Gastrocnemius medialis (tissue), 4 donors: ENCODE results near the gene HOXA3. TPM values are rescaled to one million over a fixed set of nuclear protein-coding genes. Genes with fewer than 3 reads are reported as not detected.

ENCODE experiments used
- ATAC-seq, 2 donors: fragments of 150-250 bp; one replicate each; pipeline ENCODE4 v1.9.1; 2016
- DNase-seq, 2 donors: peaks; one replicate each; pipeline ENCODE4 v3.0.0-alpha.2; 2019
- H3K27ac ChIP-seq, 4 donors: fragments of 200-600 bp; sonication (generic); 1 replicate in 1 of 4; 2 replicates in 3 of 4; pipeline ENCODE4 v1.5.1; 2016 to 2018; ENCODE audit warnings: mild to moderate bottlenecking in 2 of 4, moderate library complexity in 1 of 4
- H3K27me3 ChIP-seq, 3 donors: fragments of 200-600 bp; sonication (generic) in 2 of 3; 1 replicate in 1 of 3; 2 replicates in 2 of 3; pipeline versions ENCODE4 v1.5.1 to v1.6.0; 2016 to 2019; ENCODE audit warnings: mild to moderate bottlenecking in 1 of 3, moderate library complexity in 1 of 3
- H3K36me3 ChIP-seq, 2 donors: fragments of 200-600 bp; sonication (generic) in 1 of 2; one replicate each; pipeline ENCODE4 v1.5.1; 2017 to 2018
- H3K4me1 ChIP-seq, 2 donors: fragments of 200-600 bp; sonication (generic) in 1 of 2; one replicate each; pipeline ENCODE4 v1.5.1; 2016 to 2017; ENCODE audit warnings: mild to moderate bottlenecking in 2 of 2
- H3K4me3 ChIP-seq, 4 donors: fragments of 200-600 bp; sonication (generic) in 3 of 4; 1 replicate in 1 of 4; 2 replicates in 3 of 4; pipeline ENCODE4 v1.5.1; 2016 to 2019; ENCODE audit warnings: mild to moderate bottlenecking in 2 of 4
- H3K9me3 ChIP-seq, 3 donors: fragments of 200-600 bp; sonication (generic) in 2 of 3; 1 replicate in 1 of 3; 2 replicates in 2 of 3; pipeline ENCODE4 v1.5.1; 2016 to 2019
- CTCF ChIP-seq, 5 experiments: fragments of 450-650 bp in 3 of 5; fragments of 200-600 bp in 2 of 5; sonication (generic) in 2 of 5; IDR thresholded peaks in 4 of 5; conservative IDR thresholded peaks in 1 of 5; 1 replicate in 4 of 5; 2 replicates in 1 of 5; pipeline ENCODE4 v1.5.1; 2016 to 2019; ENCODE audit warnings: antibody characterized with exemption in 5 of 5, mild to moderate bottlenecking in 3 of 5, moderate library complexity in 3 of 5
- POLR2A ChIP-seq, 2 donors: fragments of 450-650 bp; IDR thresholded peaks; one replicate each; pipeline ENCODE4 v1.6.1; 2017; ENCODE audit warnings: antibody characterized with exemption in 2 of 2, mild to moderate bottlenecking in 2 of 2, moderate library complexity in 2 of 2
- in situ Hi-C, 4 donors: fragments of 200-750 bp; cut with MboI; loops; one replicate each; pipeline versions ENCODE4 v1.15.0 to v1.8.0; 2017; ENCODE audit warnings: low sequenced_read_pairs in 4 of 4
- intact Hi-C: fragments of 100-400 bp; cut with DNase I; formaldehyde crosslinking; loops from one replicate; pipeline ENCODE4 v1.15.1; 2023; ENCODE audit warnings: low total_unique reads
- total RNA-seq, 4 donors: library from RNA; depleted of rRNA; stranded (reverse); fragments of >200 nt; gene quantifications; one replicate each; pipeline versions ENCODE4 v1.1.0 to v1.2.3, GENCODE V29; 2016

HOXA3 gene
- total RNA-seq, 4 donors from 2014 or later: 0.53 to 6.2 (median 3.0) TPM

DNA sequence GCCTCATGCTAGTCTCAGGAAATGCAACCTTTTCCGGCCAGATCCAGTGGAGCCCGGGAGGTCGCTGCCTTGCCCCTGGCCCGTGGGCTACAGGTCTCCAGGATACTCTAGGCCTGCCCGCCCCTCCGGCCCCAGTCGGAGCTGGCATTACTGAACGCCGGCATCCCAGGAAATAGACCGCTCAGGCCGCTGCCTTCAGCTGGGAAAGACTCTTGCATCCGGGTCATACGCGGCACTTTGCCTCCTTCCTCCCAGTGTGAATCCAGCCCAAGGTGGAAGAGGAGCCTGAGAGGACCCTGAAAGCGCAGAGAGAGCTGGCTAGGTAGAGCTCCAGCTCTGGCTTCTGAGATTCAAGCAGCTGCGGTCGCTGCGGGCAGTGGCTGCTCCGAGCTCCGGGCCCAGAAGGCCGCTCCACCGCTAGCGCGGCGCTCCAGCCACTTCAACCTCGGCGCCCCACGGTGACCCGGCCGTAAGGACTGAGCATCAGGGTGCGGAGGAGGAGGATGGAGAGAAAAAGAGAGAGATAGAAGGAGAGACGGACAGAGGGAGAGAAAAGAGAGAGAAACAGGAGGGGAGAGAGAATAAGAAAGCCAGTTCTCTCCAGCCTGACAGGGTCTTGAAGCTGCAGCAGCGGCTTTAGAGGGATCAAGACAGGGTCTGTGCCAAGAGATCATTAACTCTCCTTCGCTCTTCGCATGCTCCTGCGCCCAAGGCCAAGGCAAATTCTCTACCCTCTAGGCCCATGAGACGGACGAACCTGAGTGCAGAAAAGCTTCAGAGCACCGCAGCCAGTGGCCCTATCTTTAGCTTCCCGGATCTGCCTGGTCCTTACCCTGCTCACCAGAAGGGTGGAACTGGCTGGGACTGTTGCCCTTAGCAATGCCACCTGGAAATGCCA, 23.5 kb upstream of the HOXA3 start:
- peak; percentile 4 to 53 for DNase-seq
- no peak for ATAC-seq
- peak overlapping the region; percentile 39 to 84 (median 63) for H3K4me3 ChIP-seq
- H3K27ac ChIP-seq: peak overlapping the region; percentile 90 to 99 (median 95)
- intact Hi-C loops (loop anchor here (10.0 kb wide), 1 partner anchor 1501 kb away; no protein-coding TSS in a partner anchor), in situ Hi-C loops (loop anchor here in 3 of 4 donors (10.0 to 25.0 kb wide), 5 partner anchors 911 to 1414 kb away; partner anchors contain the start of gene CREB5 (in 1 of the 3))
- peaks cover 33 to 56% of the 10 kb centered on the region in 2 donors for H3K4me1 ChIP-seq
- TF ChIP-seq CTCF (IDR thresholded peaks at IDR 0.05 in 4 of 5, conservative IDR thresholded peaks at IDR 0.05 in 1 of 5) (no peak), POLR2A (IDR thresholded peaks at IDR 0.05) (no peak)
- no peaks in the 10 kb centered on the region for H3K9me3 ChIP-seq
- H3K27me3 ChIP-seq: no peaks in the 10 kb centered on the region
- H3K36me3 ChIP-seq: no peaks in the 10 kb centered on the region

DNA sequence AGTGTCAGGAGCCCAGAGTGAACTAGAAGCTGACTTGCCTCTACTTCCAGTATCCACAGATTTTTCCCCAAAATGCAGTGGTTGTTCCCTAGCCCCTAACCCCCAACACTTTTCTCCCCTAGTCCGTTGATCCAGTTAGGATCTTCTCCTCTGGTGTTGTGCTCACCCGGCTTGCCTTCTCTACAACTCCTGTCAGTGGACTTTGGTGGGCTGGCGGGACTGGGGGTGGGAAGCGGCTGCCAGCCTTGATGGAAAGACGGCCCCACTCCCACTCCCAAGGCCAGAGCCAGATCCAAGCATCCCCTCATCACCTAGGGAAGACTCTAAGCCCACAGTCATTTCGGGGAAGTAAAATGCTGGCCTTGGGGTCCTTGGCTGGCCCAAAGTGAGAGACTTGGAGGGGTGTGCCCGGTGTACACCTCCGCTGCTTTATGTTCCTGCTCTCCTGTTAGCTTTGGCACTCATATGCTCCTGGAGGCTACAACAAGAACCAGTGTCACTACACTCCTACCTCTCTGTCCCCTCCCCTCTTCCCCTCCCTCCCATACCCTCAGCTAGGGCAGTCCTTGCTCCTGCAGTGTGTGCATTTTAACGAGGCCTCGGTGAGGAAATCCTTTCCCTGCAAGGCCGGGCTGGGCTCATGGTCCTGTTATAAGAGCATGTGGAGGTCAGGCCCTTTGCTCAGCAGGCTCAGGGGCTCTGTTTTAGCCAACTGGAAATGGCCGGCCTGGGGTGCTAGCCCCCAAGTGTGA, 22.7 kb upstream of the HOXA3 start:
- intact Hi-C loops (loop anchor here (10.0 kb wide), 1 partner anchor 1500 kb away; no protein-coding TSS in a partner anchor), in situ Hi-C loops (loop anchor here in 3 of 4 donors (10.0 to 25.0 kb wide), 6 partner anchors 912 to 1413 kb away; partner anchors contain the start of genes CBX3 (in 1 of the 3), CREB5 (in 1 of the 3) and HNRNPA2B1 (in 1 of the 3))
- Histone ChIP-seq H3K9me3 (no peaks in the 10 kb centered on the region), H3K27me3 (no peaks in the 10 kb centered on the region), H3K36me3 (no peaks in the 10 kb centered on the region), H3K4me1 (peaks cover 25 to 57% of the 10 kb centered on the region in 2 donors), H3K27ac (peak overlapping the region; percentile 90 to 99 (median 95)), H3K4me3 (peak overlapping the region; percentile 62 to 88 (median 77))
- ATAC-seq (peak; percentile 3 to 25), DNase-seq (peak; percentile 49 to 64)
- TF ChIP-seq POLR2A (IDR thresholded peaks at IDR 0.05): peak; percentile 26 to 34
- TF ChIP-seq CTCF (IDR thresholded peaks at IDR 0.05 in 4 of 5, conservative IDR thresholded peaks at IDR 0.05 in 1 of 5): no peak

DNA sequence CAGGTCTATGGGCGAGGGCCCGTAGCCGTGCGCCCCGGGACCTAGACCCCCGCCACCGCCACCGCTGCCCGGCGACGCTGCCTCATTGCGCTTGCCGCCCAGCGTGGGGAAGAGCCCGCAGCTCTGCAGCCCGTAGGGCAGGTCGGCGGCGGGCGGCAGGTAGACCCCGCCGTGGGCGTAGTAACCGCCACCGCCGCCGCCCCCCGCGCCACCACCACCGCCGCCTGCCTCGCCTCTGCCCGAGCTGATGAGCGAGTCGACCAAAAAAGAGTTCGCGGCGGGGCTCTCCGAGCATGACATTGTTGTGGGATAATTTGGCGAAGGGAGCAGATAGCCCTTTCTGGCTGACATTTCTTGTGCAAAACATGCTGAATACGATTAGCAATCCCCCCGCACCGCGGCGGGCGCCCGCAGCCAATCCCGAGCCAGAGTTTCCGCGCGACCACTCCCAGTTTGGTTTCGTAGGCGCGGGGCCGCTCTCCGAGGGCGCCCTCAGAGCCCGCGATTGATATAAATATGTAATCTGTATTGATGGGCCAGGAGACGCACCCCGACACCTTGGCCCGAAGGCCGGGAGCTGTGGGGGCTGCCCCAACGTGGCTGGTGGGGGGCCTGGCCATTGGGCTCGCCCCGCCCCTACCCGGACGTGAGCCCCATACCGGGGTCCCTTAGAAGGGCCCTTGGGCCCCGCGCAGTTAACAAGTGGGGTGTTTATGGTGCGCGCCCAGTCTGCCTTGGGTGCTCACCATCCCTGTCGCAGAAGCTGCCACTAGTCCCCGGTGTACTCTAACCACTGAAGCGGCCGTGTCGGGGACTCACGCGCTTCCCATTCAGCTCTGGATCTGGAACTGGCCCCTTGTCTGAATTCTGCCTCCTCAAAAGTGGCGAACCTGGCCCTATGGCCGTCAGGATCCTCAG, 21.8 kb upstream of the HOXA3 start, which contains the start of gene HOXA10:
TSS of gene HOXA10 (minus strand) at position 365 of the 918 bp plus-strand sequence. CDS start at position 351, 14 bp downstream.
- Histone ChIP-seq H3K9me3 (no peaks in the 10 kb centered on the region), H3K27ac (peak within 1 kb of the TSS; percentile 90 to 99 (median 95)), H3K36me3 (no peaks in the 10 kb centered on the region), H3K4me3 (peak within 1 kb of the TSS; percentile 62 to 88 (median 77)), H3K27me3 (no peaks in the 10 kb centered on the region), H3K4me1 (peaks cover 22 to 58% of the 10 kb centered on the region in 2 donors)
- in situ Hi-C loops (loop anchor here in 2 of 4 donors (10.0 to 25.0 kb wide), 2 partner anchors 962 to 1319 kb away; partner anchors contain the start of genes CBX3 (in 1 of the 2) and HNRNPA2B1 (in 1 of the 2)), intact Hi-C loops (loop anchor here (10.0 kb wide), 1 partner anchor 1499 kb away; no protein-coding TSS in a partner anchor)
- TF ChIP-seq CTCF (IDR thresholded peaks at IDR 0.05 in 4 of 5, conservative IDR thresholded peaks at IDR 0.05 in 1 of 5): no peak
- peak in 1 of 2 donors; percentile 37 for TF ChIP-seq POLR2A (IDR thresholded peaks at IDR 0.05)
- ATAC-seq (peak in 1 of 2 donors; percentile 8), DNase-seq (peak; percentile 39 to 48)
